GM21825 (cell line): ENCODE measurements around the gene CHID1.

Experiments used
- ATAC-seq: cut with Tn5 transposase; IDR thresholded peaks from one replicate; pipeline ENCODE4 v1.9.1; 2021; ENCODE audit warnings: mild to moderate bottlenecking, moderate library complexity; ENCODE audit not compliant: unreplicated experiment

CHID1 gene

GRCh38 chr11:837990-838307 is 72.7 kb downstream of the CHID1 start:
- ATAC-seq, result no peak

- no peak for ATAC-seq
These were observed 73.2 kb downstream of the CHID1 start for GRCh38 chr11:837189-837989.

GRCh38 chr11:836700-837099 is 73.9 kb downstream of the CHID1 start:
- ATAC-seq, result no peak

- ATAC-seq, result no peak
These were observed 74.3 kb downstream of the CHID1 start for GRCh38 chr11:836274-836673.

GRCh38 chr11:834371-835316 is 76.0 kb downstream of the CHID1 start:
- ATAC-seq, result no peak

GRCh38 chr11:833849-834311 is 76.7 kb downstream of the CHID1 start:
- no peak for ATAC-seq

GRCh38 chr11:833114-833791 is 77.4 kb downstream of the CHID1 start:
- ATAC-seq, result peak; percentile 23

GRCh38 chr11:832529-833113 is 78.0 kb downstream of the CHID1 start, which contains the start of gene CD151:
Gene CD151 (plus strand): TSS chr11:832952. CDS start chr11:836070, 3,118 bp downstream.
- ATAC-seq, result peak; percentile 36

GRCh38 chr11:831961-832528 is 78.6 kb downstream of the CHID1 start:
- ATAC-seq, result no peak

GRCh38 chr11:831118-831864 is 79.3 kb downstream of the CHID1 start:
- no peak for ATAC-seq

GRCh38 chr11:830295-831117 is 80.1 kb downstream of the CHID1 start:
- ATAC-seq, result no peak

GRCh38 chr11:829847-830294 is 80.7 kb downstream of the CHID1 start:
- ATAC-seq, result no peak

GRCh38 chr11:829176-829846 is 81.3 kb downstream of the CHID1 start:
- no peak for ATAC-seq

GRCh38 chr11:828506-829175 is 82.0 kb downstream of the CHID1 start:
- ATAC-seq, result no peak

GRCh38 chr11:827897-828192 is 82.8 kb downstream of the CHID1 start, which contains the start of gene CRACR2B:
Gene CRACR2B (plus strand): TSS chr11:827919. CDS start chr11:828608, 689 bp downstream.
- ATAC-seq, result no peak

- ATAC-seq, result peak; percentile 39
These were observed 83.3 kb downstream of the CHID1 start for GRCh38 chr11:827146-827896.

- no peak for ATAC-seq
These were observed 83.8 kb downstream of the CHID1 start for GRCh38 chr11:826836-827145.
